ENCODE results near the gene TSPAN9.

The TSPAN9 gene

DNA sequence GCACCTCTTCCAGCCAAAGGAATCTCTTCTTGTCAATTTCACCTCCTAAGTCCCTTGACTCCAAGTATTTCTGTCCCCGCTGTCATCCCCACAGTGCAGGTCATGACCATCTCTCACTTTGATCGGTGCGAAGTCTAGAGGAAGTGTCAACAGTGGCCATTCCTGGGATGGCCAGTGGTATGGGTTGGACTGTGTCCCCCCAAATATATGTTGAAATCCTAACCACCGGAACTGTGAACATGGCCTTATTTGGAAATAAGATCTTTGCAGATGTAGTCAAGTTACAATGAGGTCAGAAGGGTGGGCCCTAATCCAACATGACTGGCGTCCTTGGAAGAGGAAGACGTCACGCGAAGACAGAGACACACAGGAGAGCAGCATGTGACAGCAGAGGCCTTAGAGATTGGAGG lies 257.9 kb downstream of the TSPAN9 start:
- Histone ChIP-seq H3K4me1 (ENCODE audit: control insufficient read depth, insufficient read depth, low read length) (no peaks in the 10 kb centered on the region), H3K9ac (ENCODE audit: low read length) (no peak overlapping the region), H3K4me3 (ENCODE audit: low read length) (no peak overlapping the region), H3K36me3 (ENCODE audit: control insufficient read depth, insufficient read depth, low read length, severe bottlenecking) (no peaks in the 10 kb centered on the region), H3K9me3 (ENCODE audit: control insufficient read depth, low read length) (no peaks in the 10 kb centered on the region), H3K27me3 (replicated peaks; ENCODE audit: control insufficient read depth, insufficient read depth, low read length) (peaks cover 31% of the 10 kb centered on the region)
- DNase-seq (ENCODE audit: low read depth), result no peak
